Lower leg skin (tissue), 3 donors: ENCODE data around the gene CLEC2B.

Experiments used
- CTCF ChIP-seq, 3 donors: fragments of 450-650 bp; IDR thresholded peaks; one replicate each; pipeline ENCODE4 v1.5.1; 2016; ENCODE audit warnings: antibody characterized with exemption in 3 of 3, mild to moderate bottlenecking in 3 of 3, moderate library complexity in 2 of 3
- POLR2A ChIP-seq, 2 donors: fragments of 450-650 bp; IDR thresholded peaks; one replicate each; pipeline ENCODE4 v1.6.1; 2016 to 2017; ENCODE audit warnings: antibody characterized with exemption in 2 of 2, mild to moderate bottlenecking in 1 of 2, moderate library complexity in 1 of 2

GRCh38 chr12:9831720-9832119 lies 37.4 kb downstream of the CLEC2B start:
- TF ChIP-seq CTCF (IDR thresholded peaks at IDR 0.05) (no peak), POLR2A (IDR thresholded peaks at IDR 0.05) (no peak)
